Erythroblast (primary cell): Measurements from ENCODE around the gene SSR1.
"Not testable (repeated sequence)": the region's sequence is repeated elsewhere in the genome, so short reads cannot be mapped to it uniquely, and the experiment has no call there.

ENCODE experiments used
- GATA1 ChIP-seq: IDR thresholded peaks from 2 replicates; pipeline ENCODE4 v1.6.1; 2011; ENCODE audit warnings: low read depth, mild to moderate bottlenecking, control low read depth, low read length, moderate library complexity
- POLR2A ChIP-seq: IDR thresholded peaks from 2 replicates; pipeline ENCODE4 v1.6.1; 2011; ENCODE audit warnings: mild to moderate bottlenecking, low read length

DNA sequence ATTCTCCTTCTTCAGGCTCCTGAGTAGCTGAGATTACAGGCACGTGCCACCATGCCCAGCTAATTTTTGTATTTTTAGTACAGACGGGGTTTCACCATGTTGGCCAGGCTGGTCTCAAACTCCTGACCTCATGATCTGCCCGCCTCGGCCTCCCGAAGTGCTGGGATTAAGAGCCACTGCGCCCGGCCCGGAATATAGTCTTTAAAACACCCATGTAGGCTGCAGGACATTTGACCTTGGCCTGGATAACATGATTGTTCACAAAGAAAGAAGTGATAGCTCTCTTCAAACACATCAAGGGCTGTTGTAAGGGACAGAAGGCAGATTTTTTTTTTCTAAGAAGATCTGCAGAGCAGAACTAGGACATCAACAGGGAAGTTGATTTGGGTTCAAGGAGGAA, 38.5 kb downstream of the SSR1 start:
- TF ChIP-seq POLR2A, GATA1: not testable (repeated sequence)
